CD4-positive, alpha-beta T cell treated with Interleukin-17A for 4 hours (primary cell): ENCODE measurements around the gene PTPN14.
"Not testable (repeated sequence)": the region's sequence is repeated elsewhere in the genome, so short reads cannot be mapped to it uniquely, and the experiment has no call there.

Experiments used
- DNase-seq: peaks from one replicate; pipeline ENCODE4 v3.0.0-alpha.2; 2020; ENCODE audit warnings: mixed read lengths

The PTPN14 gene

DNA sequence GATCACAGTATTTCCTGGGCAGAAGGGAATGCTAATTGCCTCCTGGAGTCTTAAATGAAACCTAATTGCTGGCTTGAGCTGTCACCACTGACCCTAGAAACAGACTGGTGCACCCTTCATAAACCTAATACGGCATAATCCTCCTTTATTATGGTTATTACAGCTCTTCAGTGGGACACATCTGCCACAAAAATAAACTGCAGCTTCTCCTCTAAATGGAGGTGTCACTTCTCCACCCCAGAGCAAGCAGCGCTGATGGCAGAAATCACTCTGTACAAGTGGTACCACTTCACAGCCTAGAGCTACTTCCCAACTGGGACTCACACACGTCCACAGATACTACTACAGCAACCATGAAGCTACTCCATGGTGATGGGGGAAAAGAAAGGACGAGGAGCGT lies 11.1 kb downstream of the PTPN14 start:
- no peak for DNase-seq

DNA sequence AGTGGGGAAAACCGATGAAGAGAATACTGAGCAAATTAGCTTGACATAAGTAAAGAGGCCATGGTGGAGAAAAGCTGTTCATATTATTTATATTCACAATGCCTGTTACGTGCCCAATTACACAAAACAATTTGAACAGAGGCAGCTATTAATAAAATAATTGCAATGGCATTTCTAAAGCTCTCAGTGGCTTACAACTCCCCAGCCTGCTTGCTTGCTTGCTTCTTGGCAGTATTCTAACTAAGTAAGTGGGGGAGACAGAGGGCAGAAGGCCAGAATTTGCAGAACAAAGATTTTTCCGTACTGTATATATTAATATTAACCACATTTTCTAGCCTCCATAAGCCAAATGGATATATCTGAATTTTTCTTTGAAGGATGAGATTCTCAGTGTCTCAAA lies 12.9 kb downstream of the PTPN14 start:
- DNase-seq, result no peak

DNA sequence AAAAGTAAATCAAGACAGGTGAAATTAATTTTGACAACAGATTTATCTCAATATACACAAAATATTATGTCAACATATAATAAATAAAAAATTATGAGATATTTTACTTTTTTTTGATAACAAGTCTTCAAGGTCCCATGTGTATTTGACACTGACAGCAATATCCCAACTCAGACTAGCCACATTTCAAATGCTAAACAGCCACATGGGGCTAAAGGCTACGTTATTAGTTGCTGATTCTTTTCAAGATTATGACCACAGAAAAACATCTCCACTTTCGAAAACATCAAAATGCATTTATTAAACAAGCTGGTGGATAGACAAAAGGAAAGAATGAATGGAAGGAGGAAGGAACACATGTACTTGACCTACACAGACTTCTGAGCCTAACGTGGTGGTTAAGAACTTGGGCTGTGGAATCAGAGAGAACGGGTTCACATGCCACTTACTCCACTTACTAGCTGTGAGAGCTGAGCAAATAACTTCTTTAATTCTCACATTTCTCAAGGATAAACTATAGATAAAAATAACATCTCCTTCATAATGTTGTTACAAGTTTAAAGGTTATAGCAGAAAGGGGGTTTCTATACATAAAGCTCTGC lies 13.4 kb downstream of the PTPN14 start:
- DNase-seq, result no peak

DNA sequence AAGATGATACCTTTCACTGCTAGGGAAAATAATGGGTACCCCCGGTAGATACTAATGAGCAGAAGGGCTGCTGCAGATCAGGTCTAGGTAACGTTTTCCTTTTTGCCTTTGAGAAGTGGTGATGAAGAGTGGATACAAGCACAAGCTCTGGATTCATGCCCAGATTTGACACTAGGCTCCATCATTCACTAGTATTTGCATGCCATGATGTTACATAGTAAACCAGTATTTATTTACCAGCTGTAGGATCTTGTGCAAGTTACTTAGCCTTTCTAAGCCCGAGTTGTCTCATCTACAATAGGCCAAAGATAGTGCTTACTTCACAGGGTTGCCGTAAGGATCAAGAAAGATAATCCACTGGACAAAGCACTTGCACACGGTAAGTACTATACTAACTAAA lies 14.2 kb downstream of the PTPN14 start:
- DNase-seq, result no peak

DNA sequence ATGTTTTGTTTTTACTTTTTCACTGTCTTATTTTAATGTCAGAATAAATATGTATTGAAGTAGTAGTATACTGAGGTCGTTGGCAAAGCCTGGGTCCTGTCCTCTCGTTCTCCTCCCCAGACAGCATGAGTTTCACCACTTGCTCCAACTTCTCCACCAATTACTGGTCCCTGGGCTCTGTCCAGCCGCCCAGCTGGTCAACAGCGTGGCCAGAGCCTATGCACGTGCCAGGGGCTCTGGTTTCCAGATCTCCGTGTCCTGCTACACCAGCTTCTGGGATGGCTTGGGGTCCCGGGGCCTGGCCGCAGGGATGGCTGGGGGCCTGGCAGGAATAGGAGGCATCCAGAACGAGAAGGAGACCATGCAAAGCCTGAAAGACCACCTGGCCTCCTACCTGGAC lies 19.3 kb downstream of the PTPN14 start:
- DNase-seq, result no peak

DNA sequence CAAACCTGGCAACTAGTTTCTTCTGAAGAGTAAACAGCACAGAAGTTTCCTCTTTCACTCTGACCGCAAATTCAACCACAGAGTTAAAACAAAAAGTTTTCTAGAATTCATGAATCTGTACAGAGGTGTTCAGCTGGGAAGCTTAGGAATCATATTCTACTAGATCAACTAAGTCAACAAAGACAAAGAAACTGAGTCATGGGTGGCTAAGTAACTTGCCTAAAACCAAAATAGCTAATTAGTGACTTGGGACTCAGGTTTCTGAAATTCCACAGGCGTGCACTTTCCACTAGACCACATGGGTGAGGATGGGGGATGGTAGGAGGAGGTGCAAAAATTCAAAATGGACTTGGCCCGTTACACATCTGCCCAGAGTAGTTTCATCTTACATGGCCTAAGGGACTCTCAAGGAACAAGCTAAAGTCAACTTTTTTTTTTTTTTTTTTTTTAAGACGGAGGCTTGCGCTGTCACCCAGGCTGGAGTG lies 25.8 kb downstream of the PTPN14 start:
- DNase-seq, result no peak

DNA sequence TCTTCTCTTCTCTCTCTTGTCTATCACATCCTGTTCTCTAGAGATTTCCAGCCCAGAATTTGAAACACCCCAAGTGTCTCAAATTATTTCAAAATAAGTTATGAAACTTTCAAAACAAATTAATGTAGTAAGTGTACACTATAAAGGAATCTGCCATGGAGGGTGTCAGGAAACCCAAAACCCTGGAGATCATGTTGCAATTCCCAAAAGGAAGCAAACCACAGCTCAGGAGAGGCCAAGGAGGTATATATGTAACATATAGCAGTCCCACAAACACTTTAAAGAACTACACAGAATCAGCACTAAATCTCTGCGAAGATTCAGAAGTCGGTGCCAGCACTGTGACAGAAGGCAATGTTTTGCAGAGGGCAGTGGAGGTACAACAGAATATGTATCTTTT lies 26.6 kb downstream of the PTPN14 start:
- DNase-seq, result no peak

DNA sequence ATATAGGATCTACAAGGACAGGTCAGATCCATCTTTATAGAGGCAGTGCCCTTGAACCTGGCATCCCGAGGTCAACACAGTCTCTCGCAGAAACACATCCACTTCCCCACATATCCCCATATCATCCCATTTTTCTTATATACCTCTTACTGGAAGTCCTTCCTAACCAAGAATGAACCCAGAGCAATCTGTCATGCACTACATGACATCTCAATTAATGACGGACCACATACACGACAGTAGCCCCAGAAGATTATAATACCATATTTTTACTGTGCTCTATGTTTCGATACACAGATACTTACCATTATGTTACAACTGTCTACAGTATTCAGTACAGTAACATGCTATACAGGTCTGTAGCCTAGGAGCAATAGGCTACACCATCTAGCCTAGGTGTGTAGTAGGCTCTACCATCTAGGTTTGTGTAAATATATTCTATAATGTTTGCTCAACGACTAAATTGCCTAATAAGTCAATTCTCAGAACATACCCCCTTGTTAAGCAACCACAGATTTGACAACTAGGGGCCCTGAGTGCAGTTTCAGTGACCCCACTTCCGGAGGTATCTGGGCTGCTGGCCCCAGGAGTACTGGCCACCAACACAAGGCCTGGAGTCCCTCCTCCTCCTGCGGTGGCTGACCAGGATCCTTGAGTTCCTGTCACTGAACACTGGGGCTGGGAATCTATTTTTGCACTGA lies 28.1 kb downstream of the PTPN14 start:
- no peak for DNase-seq

DNA sequence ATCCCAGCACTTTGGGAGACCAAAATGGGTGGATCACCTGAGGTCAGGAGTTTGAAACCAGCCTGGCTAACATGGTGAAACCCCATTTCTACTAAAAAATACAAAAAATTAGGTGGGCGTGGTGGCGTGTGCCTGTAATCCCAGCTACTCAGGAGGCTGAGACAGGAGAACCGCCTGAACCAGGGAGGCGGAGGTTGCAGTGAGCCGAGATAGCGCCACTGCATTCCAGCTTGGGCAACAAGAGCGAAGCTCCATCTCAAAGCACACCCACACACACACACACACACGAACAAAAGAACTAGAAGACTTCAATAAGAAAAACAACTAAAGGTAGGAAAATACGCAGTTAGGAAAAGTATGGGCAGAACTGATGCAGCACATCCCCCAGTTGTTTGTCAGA lies 29.9 kb downstream of the PTPN14 start:
- DNase-seq, result not testable (repeated sequence)

DNA sequence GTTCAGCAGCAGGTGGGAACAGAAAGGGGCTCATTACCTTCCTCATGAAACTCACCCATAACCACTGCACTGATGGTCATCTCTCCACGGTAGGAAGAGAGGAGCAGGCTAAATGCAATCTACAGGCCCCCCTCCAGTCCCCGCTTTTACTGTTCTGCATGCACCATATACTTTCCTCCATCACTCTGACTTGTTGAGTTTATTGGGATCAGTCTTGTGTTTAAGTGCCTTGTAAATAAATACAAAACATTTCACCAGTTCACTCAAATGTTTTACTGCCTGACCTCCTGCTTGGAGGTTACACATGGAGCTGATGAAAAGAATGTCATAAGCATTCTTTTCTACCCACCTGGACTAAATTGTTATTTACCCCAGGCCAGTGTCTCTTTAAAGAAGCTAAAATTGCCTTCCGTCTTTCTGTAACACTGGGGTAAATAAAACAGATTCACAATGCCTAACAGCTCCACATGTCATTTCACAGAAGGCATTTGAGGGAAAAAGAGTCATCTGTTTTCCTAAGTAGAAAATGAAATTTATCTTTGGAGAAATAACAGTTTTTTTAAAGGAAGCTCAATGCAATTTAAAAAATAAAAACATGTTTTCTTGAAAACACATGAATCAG lies 30.7 kb downstream of the PTPN14 start:
- DNase-seq, result no peak

DNA sequence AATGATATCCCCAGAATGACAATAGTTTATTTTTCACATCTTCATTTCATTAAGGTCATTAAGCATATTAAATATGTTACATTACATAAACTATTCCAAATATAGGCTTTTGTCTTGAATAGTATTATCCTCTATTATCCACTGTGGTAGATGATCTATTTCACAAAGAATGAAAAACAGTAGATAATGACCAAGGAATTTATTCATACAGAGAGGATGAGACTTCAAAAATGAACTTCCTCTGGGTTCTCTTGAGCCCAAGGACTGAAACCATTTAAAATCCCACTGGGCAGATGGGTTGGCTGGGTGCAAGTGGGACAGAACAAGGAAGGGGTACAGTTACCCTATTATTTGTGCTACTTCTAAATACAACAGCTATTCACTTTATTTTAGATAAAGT lies 33.0 kb downstream of the PTPN14 start:
- DNase-seq, result no peak

DNA sequence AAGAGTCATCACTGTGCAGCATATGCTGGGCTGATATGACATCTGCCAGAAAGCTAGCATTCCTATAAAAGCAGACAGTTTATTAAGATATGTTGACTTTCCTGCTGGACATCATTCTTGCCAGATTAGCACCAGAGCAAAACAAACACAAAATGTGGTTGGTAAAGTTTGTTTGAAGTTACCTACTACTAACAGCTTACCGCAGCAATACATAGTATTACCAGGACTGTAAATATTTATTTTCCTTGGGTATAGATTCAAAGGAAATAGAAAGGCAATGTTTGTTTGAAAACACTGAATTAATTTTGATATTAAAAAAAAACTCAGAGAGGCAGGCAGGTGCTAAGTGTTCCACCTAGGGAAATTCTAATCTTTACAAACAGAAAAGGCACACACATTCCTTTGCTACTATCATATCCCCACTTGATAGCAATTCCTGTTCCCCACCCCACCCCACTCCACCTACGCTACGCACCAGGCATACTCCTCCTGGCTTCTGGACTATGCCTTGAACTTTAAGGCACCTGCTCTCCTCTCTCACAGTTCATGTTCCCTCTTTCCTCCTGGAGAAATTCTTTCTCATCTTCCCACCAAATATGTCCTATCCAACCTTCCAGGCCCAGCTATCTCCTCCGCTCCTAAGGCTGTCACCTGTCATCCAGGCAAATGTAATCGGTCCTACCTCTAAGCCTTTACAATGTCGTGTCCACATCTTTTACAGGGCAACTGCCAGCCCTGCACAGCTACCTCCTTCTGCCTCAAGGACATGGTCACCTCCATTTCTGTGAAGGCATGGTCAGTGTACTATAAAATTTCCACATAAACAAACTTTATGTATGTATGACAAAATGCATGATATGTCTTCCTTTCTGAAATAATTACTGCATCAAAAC lies 34.7 kb downstream of the PTPN14 start:
- no peak for DNase-seq

DNA sequence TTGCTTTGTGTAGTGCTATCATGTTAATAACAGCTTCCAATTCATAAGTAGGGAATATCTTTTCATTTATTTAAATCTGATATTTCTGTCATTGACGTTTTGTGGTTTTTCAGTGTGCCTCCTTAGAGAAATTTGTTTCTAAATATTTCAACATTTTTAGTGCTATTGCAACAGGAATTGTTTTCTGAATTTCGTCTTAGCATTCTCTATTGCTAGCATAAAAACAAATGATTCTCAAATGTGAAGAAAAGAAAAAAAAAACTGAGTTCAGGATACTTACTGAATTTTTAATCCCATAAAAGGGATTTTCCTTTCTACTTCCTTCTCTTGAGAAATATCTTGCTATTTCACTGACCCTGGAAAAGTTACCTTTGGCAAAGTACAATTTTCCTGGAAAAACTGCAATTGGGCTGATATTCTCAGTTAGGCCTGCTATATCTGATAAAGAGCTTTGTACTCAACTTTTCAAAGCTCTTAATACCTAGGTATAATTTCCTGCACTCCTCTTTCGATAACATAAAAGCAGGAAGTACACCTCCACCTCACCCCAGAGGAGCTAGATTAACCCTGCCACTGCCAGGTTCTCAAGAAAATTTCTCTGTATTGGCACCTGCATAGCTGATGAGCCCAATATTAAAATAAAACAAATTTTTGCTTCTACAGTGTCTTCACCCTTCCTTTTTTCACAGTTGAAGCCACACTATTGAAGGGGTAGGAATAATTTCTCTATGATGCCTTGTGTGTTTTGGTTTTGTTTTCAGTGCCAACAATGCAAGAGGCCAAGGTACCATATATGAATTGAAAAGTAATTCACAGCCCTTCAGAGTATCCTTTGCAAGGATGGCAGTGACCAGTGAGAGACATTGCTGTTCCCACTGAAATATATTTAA lies 35.6 kb downstream of the PTPN14 start:
- DNase-seq, result no peak

DNA sequence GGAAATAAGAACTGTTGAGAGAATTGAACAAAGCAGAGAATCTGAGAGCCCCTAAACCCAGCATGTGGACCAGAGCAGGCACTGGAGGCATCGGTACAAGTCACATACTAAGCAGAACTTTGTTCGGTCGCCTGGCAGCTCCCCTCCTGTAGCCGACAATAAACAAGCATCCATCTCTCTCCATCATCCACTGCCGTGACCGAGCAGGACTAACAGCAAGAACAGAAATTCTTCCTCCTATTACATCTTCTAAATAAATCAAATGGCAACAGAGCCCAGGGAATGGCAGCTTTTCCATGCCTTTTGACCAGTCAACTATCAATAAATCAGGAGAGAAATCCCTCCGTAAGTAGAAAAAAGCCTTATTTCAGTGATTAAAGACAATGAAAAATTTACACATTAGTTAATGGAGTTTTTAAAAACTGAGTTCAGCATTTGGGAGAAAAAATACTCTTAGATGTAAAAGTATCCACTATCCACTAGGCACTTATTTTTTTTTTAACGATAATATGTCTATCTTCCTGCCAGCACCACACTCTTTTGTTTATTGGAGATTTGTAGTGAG lies 36.5 kb downstream of the PTPN14 start:
- no peak for DNase-seq

DNA sequence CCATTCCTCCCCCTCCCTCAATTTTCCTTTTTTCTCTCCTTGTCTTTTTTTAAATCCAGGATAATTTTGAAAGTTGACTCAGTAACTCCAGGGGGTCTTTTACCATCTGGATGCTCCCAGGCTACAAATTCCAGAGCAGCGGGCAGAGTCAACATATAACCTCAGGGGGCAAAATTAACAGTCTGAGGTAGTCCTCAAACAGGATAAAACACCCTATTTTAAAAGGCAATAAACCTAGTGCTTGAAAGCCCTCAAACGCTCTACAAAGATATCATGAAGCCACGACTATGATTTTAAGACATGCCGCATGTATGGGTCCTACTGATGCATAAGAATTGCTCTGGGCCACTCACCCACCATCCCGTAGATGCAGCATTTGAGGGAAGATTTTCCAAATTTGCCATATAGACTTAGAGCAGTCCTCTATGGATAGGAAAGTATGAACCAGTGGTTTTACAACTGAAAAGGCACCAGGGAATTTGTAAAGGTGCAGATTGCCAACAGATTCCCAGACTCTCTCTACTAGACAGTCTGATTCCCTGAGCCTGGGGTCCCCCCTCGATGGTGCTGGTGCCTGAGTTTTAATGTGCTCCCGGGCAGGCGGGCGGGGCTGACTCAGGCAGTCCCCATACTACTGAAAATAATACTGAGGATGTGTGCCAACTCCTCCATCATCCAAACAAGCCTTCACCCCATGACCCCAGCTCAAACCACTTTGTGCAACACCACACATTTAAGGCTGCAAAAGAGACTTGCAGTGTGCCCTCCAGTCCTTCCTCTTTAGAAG lies 37.2 kb downstream of the PTPN14 start:
- DNase-seq, result no peak

DNA sequence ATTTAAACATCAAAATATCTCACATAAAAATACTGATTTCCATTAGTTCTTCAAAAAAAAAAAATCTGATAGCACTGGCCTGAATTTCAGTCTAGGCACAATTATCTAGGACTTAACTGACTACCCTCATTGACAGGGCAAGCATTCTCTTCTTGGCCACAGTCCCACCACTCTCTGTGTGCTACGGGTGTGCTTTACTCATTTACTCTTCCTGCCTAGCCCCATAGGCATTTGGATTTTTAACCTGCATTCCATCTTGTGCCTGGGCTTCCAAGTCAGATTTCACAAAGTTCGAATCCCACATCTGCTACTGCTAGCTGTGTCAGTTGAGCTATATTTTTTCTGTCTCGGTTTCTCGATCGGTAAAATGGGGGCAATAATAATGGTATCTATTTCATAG lies 38.0 kb downstream of the PTPN14 start:
- no peak for DNase-seq

DNA sequence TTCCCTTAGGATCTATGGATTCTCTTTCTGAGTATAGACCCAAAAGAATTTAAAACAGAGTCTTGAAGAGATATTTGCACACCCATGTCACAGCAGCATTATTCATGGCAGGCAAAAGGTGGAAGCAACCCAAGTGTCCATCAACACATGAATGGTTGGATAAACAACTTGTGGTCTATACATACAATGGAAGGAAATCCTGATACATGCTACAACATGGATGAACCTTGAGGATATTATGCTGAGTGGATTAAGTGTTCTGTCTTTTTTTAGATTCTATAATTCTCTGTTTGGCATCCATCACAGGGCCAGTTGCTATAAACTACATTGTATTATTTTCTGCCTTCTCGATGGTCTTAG lies 39.8 kb downstream of the PTPN14 start:
- DNase-seq, result no peak

DNA sequence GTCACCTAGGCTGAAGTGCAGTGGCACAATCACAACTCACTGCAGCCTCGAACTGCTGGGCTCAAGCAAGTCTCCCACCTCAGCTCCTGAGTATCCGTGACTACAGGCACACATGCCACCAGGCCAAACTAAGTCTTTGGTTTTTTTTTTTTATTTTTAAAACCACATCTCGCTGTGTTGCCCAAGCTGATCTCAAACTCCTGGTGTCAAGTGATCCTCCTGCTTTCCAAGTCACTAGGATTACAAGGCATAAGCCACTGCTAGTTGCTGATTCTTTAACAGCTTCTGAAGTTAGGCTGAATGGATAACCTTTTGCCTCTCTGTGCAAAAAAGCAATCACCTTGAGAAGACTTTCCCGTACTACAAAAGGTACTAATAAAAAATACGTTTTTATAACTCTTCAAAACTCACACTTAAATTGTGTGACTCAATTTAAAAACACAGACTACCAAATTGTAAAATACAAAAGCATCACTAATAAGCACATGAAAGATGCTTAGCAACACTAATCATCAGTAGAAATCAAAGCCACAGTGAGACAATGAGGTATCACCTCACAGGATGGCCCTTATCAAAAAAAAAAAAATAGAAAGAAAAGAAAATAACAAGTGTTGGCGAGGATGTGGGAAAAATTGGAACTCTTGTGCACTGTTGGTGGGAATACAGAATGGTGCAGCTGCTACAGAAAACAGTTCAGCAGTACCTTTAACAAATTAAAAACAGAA lies 40.3 kb downstream of the PTPN14 start:
- DNase-seq, result no peak

DNA sequence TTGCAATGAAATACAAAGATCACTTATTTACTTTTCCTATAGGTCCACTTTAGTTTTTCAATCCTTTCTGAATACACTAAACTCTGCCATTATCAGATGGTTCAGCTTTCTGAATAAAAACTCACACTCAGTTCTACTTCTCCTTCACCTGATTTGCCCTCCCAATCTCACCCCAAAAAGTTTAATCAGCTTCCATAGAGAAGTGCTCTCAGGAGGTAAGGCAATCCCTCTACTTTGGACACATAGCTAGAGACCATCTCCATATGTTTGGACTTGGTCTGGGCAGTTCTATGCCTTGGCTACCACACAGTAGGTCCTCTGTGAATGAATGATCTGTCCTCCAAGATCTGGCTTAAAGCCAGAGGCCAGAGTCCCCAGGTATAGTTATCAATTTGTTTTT lies 40.9 kb downstream of the PTPN14 start:
- no peak for DNase-seq

DNA sequence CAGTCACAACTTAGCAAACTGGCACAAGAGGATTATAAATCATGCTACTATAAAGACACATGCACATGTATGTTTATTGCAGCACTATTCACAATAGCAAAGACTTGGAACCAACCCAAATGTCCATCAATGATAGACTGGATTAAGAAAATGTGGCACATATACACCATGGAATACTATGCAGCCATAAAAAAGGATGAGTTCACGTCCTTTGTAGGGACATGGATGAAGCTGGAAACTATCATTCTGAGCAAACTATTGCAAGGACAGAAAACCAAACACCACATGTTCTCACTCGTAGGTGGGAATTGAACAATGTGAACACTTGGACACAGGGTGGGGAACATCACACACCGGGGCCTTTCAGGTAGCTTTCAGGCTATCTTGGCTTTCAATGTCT lies 41.8 kb downstream of the PTPN14 start:
- not testable (repeated sequence) for DNase-seq
